ENCODE results near the gene ULK4.

DNA sequence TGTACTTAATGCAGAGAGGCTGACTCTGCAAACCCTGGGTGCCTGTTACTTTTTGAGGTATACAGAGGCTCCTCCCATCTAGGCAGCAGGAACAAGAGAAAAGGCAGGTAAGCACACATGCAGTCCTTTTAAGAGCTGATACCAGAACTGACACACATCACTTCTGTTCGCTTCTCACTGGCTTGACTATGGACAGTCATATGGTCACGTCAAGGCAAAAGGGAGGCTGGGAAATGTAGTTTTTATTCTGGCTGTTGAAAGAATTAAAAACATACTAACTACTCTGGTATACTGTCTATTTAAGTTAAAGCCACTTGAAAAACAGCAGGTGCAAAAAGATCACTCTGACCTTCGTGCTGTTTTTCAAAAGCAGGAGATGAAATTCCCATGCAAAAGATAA is 544.3 kb downstream of the ULK4 start:
- TF ChIP-seq, protein P1, sequence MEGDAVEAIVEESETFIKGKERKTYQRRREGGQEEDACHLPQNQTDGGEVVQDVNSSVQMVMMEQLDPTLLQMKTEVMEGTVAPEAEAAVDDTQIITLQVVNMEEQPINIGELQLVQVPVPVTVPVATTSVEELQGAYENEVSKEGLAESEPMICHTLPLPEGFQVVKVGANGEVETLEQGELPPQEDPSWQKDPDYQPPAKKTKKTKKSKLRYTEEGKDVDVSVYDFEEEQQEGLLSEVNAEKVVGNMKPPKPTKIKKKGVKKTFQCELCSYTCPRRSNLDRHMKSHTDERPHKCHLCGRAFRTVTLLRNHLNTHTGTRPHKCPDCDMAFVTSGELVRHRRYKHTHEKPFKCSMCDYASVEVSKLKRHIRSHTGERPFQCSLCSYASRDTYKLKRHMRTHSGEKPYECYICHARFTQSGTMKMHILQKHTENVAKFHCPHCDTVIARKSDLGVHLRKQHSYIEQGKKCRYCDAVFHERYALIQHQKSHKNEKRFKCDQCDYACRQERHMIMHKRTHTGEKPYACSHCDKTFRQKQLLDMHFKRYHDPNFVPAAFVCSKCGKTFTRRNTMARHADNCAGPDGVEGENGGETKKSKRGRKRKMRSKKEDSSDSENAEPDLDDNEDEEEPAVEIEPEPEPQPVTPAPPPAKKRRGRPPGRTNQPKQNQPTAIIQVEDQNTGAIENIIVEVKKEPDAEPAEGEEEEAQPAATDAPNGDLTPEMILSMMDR (IDR thresholded peaks at IDR 0.05), result no peak
- TF ChIP-seq POLR2A (IDR thresholded peaks at IDR 0.05), result no peak
- TF ChIP-seq EP300 (IDR thresholded peaks at IDR 0.05), result no peak
- TF ChIP-seq POLR2AphosphoS5 (IDR thresholded peaks at IDR 0.05), result no peak
